SU-DHL-6 (cell line): ENCODE results near the gene PKD1.

ENCODE experiments used
- H2AFZ ChIP-seq: fragments of 200-600 bp; sonication (generic); 2 replicates; pipeline ENCODE4 v1.6.1; 2014; ENCODE audit warnings: low read depth, mild to moderate bottlenecking, moderate library complexity, mixed read lengths, antibody characterized with exemption, low read length; ENCODE audit not compliant: severe bottlenecking
- H3F3A ChIP-seq: fragments of 200-600 bp; shearing (Covaris generic); 2 replicates; pipeline ENCODE4 v1.6.0; 2016; ENCODE audit warnings: antibody characterized with exemption, mild to moderate bottlenecking; ENCODE audit not compliant: insufficient read depth
- H3K27ac ChIP-seq: fragments of 200-600 bp; sonication (generic); 2 replicates; pipeline ENCODE4 v1.5.1; 2016; ENCODE audit warnings: low read depth, mild to moderate bottlenecking, low read length, moderate library complexity, mixed read lengths
- H3K27me3 ChIP-seq: fragments of 200-600 bp; sonication (generic), shearing (Covaris generic); 2 replicates; pipeline ENCODE4 v1.6.0; 2014; ENCODE audit warnings: mild to moderate bottlenecking, low read length
- H3K36me3 ChIP-seq: fragments of 200-600 bp; sonication (generic); 2 replicates; pipeline ENCODE4 v1.6.1; 2014; ENCODE audit warnings: mild to moderate bottlenecking, low read length, mixed read lengths
- H3K4me2 ChIP-seq: fragments of 300-600, 200-600 bp; shearing (Covaris generic), sonication (generic); 2 replicates; pipeline ENCODE4 v1.6.0; 2014; ENCODE audit warnings: low read length, low read depth, mild to moderate bottlenecking; ENCODE audit not compliant: poor library complexity, severe bottlenecking
- H3K4me3 ChIP-seq: fragments of 200-600 bp; sonication (generic); 2 replicates; pipeline ENCODE4 v1.5.1; 2014; ENCODE audit warnings: antibody characterized with exemption, low read length, mild to moderate bottlenecking, mixed read lengths; ENCODE audit not compliant: insufficient read depth, poor library complexity, severe bottlenecking
- H3K79me2 ChIP-seq: fragments of 200-600 bp; sonication (generic); 2 replicates; pipeline ENCODE4 v1.6.1; 2014; ENCODE audit warnings: mild to moderate bottlenecking, low read length, moderate library complexity; ENCODE audit not compliant: insufficient read depth
- H3K9ac ChIP-seq: fragments of 200-600 bp; sonication (generic); 2 replicates; pipeline ENCODE4 v1.7.0; 2014; ENCODE audit warnings: mild to moderate bottlenecking, low read length
- H3K9me2 ChIP-seq: fragments of 200-600 bp; sonication (generic); replicated peaks from 2 replicates; pipeline ENCODE4 v1.6.1; 2014; ENCODE audit warnings: low read length; ENCODE audit not compliant: insufficient read depth
- H3K9me3 ChIP-seq: fragments of 200-600 bp; sonication (generic); 2 replicates; pipeline ENCODE4 v1.6.1; 2014; ENCODE audit warnings: low read length, mixed read lengths; ENCODE audit not compliant: insufficient read depth
- H4K20me1 ChIP-seq: fragments of 200-600 bp; sonication (generic); 2 replicates; pipeline ENCODE4 v1.6.1; 2014; ENCODE audit warnings: low read depth, mild to moderate bottlenecking, antibody characterized with exemption, low read length, moderate library complexity, mixed read lengths
- EZH2phosphoT487 ChIP-seq: fragments of 200-600 bp; sonication (generic), shearing (Covaris generic); conservative IDR thresholded peaks from 2 replicates; pipeline ENCODE4 v1.6.1; 2018; ENCODE audit warnings: mild to moderate bottlenecking, antibody characterized with exemption, low read length, moderate library complexity, mixed read lengths
- TF ChIP-seq, protein P1 (sequence below): fragments of 200-600 bp; sonication (generic); IDR thresholded peaks from one replicate; pipeline ENCODE4 v1.5.1; 2017; ENCODE audit warnings: antibody characterized with exemption, mild to moderate bottlenecking, low read length, moderate library complexity; ENCODE audit not compliant: insufficient read depth, poor library complexity, severe bottlenecking

The PKD1 gene

GRCh38 chr16:2093793-2094192 is 41.9 kb downstream of the PKD1 start:
- H2AFZ ChIP-seq = no peak overlapping the region
- H3K4me2 ChIP-seq = no peak overlapping the region
- H3K4me3 ChIP-seq = no peak overlapping the region
- TF ChIP-seq, protein P1, sequence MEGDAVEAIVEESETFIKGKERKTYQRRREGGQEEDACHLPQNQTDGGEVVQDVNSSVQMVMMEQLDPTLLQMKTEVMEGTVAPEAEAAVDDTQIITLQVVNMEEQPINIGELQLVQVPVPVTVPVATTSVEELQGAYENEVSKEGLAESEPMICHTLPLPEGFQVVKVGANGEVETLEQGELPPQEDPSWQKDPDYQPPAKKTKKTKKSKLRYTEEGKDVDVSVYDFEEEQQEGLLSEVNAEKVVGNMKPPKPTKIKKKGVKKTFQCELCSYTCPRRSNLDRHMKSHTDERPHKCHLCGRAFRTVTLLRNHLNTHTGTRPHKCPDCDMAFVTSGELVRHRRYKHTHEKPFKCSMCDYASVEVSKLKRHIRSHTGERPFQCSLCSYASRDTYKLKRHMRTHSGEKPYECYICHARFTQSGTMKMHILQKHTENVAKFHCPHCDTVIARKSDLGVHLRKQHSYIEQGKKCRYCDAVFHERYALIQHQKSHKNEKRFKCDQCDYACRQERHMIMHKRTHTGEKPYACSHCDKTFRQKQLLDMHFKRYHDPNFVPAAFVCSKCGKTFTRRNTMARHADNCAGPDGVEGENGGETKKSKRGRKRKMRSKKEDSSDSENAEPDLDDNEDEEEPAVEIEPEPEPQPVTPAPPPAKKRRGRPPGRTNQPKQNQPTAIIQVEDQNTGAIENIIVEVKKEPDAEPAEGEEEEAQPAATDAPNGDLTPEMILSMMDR = no peak
- no peak for TF ChIP-seq EZH2phosphoT487
- H4K20me1 ChIP-seq = no peaks in the 10 kb centered on the region
- no peaks in the 10 kb centered on the region for H3K27me3 ChIP-seq
- H3K9me2 ChIP-seq = no peaks in the 10 kb centered on the region
- H3K9me3 ChIP-seq = no peaks in the 10 kb centered on the region
- no peaks in the 10 kb centered on the region for H3K36me3 ChIP-seq
- no peak overlapping the region for H3K9ac ChIP-seq
- no peaks in the 10 kb centered on the region for H3K79me2 ChIP-seq
- H3K27ac ChIP-seq = no peak overlapping the region
- H3F3A ChIP-seq = no peaks in the 10 kb centered on the region

- Histone ChIP-seq H3K9ac (no peak overlapping the region), H3K4me2 (no peak overlapping the region), H3F3A (no peaks in the 10 kb centered on the region), H3K4me3 (no peak overlapping the region), H4K20me1 (no peaks in the 10 kb centered on the region), H3K9me3 (no peaks in the 10 kb centered on the region), H3K79me2 (no peaks in the 10 kb centered on the region), H3K36me3 (no peaks in the 10 kb centered on the region), H3K27me3 (no peaks in the 10 kb centered on the region), H3K27ac (no peak overlapping the region), H3K9me2 (no peaks in the 10 kb centered on the region), H2AFZ (no peak overlapping the region)
- no peak for TF ChIP-seq EZH2phosphoT487
- TF ChIP-seq, protein P1 = no peak
These were observed 42.8 kb downstream of the PKD1 start for GRCh38 chr16:2092866-2093265.

- no peaks in the 10 kb centered on the region for H3F3A ChIP-seq
- TF ChIP-seq, protein P1 = no peak
- TF ChIP-seq EZH2phosphoT487 = no peak
- no peaks in the 10 kb centered on the region for H3K79me2 ChIP-seq
- H3K36me3 ChIP-seq = no peaks in the 10 kb centered on the region
- H2AFZ ChIP-seq = no peak overlapping the region
- H3K4me3 ChIP-seq = no peak overlapping the region
- no peaks in the 10 kb centered on the region for H3K9me2 ChIP-seq
- no peaks in the 10 kb centered on the region for H3K9me3 ChIP-seq
- no peaks in the 10 kb centered on the region for H3K27me3 ChIP-seq
- H3K9ac ChIP-seq = no peak overlapping the region
- no peak overlapping the region for H3K27ac ChIP-seq
- H4K20me1 ChIP-seq = no peaks in the 10 kb centered on the region
- no peak overlapping the region for H3K4me2 ChIP-seq
These were observed 43.5 kb downstream of the PKD1 start for GRCh38 chr16:2092256-2092620.
